GM19099 (cell line): ENCODE measurements around the gene LIN37.

Source experiments
- POLR2A ChIP-seq: IDR thresholded peaks from 3 replicates; pipeline ENCODE4 v1.6.1; 2011; ENCODE audit warnings: low read depth; ENCODE audit not compliant: insufficient read length; ENCODE audit errors: extremely low read depth

LIN37 gene

DNA sequence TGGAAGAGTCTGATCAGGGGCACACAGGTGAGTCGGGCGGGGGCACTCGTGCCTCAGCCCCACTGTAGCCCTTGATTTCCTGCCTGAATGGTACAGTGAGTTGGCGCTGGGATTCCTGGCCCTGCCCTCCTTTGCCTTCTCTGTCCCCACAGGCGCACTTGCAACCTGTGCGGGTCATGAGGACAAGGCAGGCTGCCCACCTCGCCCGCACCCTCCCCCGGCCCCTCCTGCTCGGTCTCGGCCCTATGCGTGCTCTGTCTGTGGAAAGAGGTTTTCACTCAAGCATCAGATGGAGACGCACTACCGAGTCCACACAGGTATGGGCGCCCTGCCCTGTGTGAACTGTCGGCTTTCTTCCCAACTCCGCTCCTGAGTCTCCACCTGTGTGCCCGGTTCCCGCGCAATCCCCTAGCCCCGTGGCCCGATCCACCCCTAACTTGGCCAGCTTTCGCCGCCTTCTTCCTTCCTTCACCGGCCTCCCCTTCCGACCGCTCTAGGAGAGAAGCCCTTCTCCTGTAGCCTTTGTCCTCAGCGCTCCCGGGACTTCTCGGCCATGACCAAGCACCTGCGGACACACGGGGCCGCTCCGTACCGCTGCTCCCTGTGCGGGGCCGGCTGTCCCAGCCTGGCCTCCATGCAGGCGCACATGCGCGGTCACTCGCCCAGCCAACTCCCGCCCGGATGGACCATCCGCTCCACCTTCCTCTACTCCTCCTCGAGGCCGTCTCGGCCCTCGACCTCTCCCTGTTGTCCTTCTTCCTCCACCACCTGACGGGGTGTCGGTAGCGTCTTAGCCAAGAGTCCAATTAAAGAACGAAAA, 32.2 kb upstream of the LIN37 start:
- TF ChIP-seq POLR2A = no peak

DNA sequence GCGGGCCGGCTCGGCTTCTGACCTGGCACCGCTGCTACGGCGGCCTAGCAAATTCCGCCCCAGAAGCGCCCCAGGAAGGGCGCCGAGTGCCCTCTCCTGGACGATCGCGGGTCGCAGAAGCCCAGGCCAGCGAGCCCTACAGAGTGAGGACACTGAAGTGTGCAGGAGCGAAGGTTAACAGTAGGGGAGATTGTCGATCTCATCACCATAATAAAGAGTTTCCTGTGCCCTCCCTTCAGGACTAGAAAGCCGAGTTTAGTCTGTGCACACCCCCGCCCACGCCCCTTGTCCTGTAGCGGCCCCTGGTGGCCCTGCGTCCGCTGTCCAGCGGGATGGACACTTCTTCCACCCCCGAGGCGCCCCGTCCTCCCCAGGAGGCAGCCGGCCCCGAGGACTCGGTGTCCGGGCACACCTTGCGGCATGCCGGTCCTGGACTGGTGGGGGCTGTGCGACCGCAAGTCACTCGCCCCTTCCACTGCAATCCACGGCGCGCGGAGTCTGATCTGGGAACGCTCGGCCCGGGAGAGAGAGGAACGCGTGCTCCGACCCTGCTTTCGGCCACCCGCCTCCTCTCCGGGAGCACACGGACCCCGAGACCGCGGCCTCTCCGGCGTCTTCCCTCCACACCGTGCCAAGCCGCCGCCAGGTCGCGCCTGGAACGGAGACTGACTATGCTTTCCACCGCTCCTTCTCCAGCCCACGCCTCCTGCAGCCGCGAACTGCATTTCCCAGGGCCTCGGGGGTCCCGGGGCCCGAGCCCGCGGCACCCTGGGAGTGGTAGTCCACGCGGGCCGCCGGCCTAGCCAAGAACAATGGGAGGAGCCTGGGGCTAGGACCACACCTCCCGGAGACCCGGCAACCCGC, 31.3 kb upstream of the LIN37 start:
- TF ChIP-seq POLR2A = peak; percentile 59

DNA sequence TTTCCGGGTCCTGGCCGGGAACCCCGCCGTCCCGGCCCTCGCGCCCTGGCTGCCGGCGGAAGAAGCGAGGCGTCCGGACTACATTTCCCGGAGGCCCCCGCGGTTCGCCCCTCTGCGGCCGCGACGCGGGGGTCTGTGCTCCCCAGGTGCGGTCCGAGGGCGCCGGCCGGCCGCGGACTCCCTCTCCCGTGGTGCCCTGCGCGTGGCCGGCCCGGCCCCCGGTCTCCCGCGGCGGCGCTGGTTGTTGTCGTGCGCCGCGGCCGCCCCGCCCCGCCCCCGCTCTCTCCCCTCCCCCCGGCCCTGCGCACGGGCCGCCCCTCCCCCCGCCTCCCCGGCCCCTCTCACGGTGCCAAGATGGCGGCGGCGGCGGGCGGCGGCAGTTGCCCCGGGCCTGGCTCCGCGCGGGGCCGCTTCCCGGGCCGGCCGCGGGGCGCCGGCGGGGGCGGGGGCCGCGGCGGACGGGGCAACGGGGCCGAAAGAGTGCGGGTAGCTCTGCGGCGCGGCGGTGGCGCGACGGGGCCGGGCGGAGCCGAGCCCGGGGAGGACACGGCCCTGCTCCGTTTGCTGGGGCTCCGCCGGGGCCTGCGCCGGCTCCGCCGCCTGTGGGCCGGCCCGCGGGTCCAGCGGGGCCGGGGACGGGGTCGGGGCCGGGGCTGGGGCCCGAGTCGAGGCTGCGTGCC, 30.6 kb upstream of the LIN37 start, which contains the start of gene KMT2B:
Gene KMT2B, plus strand, starts transcription at position 339 of the 680 bp plus-strand sequence. Its CDS starts 16 bp downstream, at position 355.
- peak; percentile 46 for TF ChIP-seq POLR2A

DNA sequence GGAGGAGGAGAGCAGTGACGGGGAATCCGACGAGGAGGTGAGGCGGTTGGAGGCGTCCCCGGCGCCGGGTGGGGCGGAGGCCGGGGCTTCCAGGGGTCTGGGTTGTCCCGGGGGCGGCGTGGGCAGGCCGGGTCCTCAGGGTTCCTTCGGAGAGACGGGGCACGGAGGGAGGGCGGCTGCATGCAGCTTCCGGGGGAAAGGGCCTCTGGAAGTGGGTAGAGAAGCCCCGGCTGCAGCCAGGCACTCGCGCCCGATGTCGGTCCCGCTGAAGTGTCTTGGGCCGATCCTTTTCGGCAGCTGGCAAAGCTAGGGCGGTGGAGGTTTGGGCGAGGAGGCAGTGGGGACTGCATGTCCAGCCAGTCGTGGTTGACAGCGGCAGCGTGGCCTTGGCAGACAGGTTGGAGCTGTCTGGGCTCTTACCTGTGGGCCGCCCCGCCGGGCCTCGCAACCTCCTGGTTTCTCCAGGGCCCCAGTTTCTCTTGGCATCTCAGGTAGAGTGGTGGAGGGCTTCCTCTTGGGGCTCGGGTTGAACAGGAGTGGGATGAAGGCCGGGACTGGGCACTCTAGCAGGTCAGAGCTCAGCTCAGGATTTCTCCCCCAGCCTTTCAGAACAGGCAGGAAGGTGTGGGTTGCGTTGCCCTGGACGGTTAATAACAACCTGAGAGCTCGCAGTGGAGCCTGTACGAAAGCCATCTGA, 29.9 kb upstream of the LIN37 start:
- peak; percentile 17 for TF ChIP-seq POLR2A

DNA sequence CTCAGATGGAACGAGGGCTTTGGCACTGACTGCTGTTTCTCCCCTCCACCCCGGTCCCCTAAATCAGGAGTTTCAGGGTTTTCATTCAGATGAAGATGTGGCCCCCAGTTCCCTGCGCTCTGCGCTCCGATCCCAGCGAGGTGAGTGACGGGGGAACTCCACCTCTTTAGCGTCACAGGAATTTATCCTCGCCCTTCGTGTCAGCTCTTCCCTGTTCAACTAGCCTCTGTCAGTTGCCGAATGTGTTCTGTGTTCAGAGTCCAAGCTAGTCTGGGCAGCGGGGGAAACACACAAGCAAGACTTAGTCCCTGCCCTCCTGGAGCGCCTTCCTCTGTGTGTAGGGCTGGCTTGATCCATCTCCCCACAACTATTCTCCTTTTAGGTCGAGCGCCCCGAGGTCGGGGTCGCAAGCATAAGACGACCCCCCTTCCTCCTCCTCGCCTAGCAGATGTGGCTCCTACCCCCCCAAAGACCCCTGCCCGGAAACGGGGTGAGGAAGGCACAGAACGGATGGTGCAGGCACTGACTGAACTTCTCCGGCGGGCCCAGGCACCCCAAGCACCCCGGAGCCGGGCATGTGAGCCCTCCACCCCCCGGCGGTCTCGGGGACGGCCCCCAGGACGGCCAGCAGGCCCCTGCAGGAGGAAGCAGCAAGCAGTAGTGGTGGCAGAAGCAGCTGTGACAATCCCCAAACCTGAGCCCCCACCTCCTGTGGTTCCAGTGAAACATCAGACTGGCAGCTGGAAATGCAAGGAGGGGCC, 28.8 kb upstream of the LIN37 start:
- TF ChIP-seq POLR2A = no peak

DNA sequence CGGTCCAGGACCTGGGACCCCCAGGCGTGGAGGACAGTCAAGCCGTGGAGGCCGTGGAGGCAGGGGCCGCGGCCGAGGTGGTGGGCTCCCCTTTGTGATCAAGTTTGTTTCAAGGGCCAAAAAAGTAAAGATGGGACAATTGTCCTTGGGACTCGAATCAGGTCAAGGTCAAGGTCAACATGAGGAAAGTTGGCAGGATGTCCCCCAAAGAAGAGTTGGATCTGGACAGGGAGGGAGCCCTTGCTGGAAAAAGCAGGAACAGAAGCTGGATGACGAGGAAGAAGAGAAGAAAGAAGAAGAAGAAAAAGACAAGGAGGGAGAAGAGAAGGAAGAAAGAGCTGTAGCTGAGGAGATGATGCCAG, 28.2 kb upstream of the LIN37 start:
- TF ChIP-seq POLR2A = no peak

DNA sequence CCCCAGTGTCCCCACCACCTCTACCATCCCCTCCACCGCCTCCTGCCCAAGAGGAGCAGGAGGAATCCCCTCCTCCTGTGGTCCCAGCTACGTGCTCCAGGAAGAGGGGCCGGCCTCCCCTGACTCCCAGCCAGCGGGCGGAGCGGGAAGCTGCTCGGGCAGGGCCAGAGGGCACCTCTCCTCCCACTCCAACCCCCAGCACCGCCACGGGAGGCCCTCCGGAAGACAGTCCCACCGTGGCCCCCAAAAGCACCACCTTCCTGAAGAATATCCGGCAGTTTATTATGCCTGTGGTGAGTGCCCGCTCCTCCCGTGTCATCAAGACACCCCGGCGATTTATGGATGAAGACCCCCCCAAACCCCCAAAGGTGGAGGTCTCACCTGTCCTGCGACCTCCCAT, 27.7 kb upstream of the LIN37 start:
- TF ChIP-seq POLR2A = no peak

DNA sequence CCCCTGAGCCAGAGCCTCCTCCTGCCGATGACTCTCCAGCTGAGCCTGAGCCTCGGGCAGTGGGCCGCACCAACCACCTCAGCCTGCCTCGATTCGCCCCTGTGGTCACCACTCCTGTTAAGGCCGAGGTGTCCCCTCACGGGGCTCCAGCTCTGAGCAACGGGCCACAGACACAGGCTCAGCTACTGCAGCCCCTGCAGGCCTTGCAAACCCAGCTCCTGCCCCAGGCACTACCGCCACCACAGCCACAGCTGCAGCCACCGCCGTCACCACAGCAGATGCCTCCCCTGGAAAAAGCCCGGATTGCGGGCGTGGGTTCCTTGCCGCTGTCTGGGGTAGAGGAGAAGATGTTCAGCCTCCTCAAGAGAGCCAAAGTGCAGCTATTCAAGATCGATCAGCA, 27.0 kb upstream of the LIN37 start:
- TF ChIP-seq POLR2A = no peak

DNA sequence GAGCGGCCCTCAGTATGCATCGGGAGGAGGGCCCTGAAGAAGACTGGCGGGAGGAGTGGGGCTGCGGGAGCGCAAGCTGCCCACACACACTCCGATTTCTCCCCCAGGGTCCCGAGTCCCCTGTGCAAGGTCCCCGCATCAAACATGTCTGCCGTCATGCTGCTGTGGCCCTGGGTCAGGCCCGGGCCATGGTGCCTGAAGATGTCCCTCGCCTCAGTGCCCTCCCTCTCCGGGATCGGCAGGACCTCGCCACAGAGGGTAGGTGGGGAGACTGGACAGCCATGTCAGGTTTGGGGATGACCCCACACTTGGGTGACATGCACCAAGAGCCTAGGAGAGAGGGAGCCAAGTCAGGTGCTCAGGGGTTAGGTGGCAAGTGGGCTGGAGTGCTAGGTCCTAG, 25.9 kb upstream of the LIN37 start:
- TF ChIP-seq POLR2A = no peak

DNA sequence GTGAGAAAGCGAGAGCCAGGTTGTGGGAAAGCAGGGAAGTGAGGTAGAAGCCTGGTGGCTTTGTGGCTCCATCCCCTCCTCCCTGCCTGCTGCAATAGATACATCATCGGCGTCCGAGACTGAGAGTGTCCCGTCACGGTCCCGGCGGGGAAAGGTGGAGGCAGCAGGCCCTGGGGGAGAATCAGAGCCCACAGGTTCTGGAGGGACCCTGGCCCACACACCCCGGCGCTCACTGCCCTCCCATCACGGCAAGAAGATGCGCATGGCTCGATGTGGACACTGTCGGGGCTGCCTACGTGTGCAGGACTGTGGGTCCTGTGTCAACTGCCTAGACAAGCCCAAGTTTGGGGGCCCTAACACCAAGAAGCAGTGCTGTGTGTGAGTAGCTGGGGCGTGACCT, 25.5 kb upstream of the LIN37 start:
- no peak for TF ChIP-seq POLR2A

DNA sequence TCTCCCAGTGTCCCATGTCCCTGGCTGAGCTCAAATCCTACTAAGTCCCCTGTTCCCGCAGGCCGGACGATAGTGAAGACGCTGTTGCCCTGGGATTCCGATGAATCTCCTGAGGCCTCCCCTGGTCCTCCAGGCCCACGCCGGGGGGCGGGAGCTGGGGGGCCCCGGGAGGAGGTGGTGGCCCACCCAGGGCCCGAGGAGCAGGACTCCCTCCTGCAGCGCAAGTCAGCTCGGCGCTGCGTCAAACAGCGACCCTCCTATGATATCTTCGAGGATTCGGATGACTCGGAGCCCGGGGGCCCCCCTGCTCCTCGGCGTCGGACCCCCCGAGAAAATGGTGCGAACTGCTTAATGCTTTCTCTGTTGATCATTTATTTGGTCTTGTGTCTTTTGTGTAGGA, 24.7 kb upstream of the LIN37 start:
- no peak for TF ChIP-seq POLR2A

DNA sequence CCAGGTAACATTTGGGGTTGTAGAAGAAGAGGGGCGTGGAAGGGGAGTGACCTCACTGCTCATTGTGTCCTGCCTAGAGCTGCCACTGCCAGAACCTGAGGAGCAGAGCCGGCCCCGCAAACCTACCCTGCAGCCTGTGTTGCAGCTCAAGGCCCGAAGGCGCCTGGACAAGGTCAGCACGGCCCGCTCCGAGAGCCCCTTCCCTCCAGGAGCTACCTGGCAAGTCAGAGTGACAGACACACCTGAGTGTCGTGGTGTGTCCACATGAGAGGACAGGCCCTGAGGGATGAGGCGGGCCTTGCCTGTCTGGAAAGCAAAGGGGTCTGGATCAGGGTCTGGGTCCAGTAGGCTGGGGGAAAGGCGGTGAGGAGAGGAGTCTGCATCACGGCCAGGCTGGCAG, 23.8 kb upstream of the LIN37 start:
- TF ChIP-seq POLR2A = no peak

DNA sequence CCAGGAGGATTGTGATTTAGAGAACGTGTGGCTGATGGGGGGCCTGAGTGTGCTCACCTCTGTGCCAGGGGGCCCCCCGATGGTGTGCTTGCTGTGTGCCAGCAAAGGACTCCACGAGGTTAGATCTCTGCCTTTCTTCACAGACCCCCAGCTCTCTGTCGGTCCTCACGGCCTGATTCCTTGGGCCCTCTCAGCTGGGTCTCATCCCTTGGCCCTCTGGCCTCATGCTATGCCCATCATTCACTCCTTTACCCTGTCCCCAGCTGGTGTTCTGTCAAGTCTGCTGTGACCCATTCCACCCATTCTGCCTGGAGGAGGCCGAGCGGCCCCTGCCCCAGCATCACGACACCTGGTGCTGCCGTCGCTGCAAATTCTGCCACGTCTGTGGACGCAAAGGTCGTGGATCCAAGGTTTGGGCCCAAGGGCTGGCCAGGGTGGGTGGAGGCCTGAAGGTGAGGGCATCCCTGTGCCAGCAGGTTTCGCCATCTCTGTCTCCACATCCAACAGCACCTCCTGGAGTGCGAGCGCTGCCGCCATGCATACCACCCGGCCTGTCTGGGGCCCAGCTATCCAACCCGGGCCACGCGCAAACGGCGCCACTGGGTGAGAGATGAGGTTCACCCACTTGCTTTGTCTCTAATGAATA, 23.0 kb upstream of the LIN37 start:
- no peak for TF ChIP-seq POLR2A
